Stomach (tissue), 9 donors: ENCODE results near the gene TSPAN2. TPM values are rescaled to one million over a fixed set of nuclear protein-coding genes. Genes with fewer than 3 reads are reported as not detected.
A peak's percentile ranks its signal among the peaks of the same experiment; 100 is the strongest.

Experiments
- DNase-seq, 2 donors: peaks; one replicate each; pipeline versions ENCODE4 v3.0.0 to v3.0.0-alpha.2; 2013 to 2019
- H3K27ac ChIP-seq, 5 donors: fragments of 200-600 bp in 4 of 5; sonication (generic) in 4 of 5; one replicate each; pipeline ENCODE4 v1.5.1; 2013 to 2019; ENCODE audit warnings: mild to moderate bottlenecking in 1 of 5, moderate library complexity in 1 of 5
- H3K27me3 ChIP-seq, 3 donors: fragments of 200-600 bp; sonication (generic); one replicate each; pipeline ENCODE4 v1.5.1; 2017 to 2019; ENCODE audit warnings: mixed run types in 1 of 3
- H3K36me3 ChIP-seq, 4 donors: fragments of 200-600 bp; sonication (generic); 1 replicate in 3 of 4; 2 replicates in 1 of 4; pipeline ENCODE4 v1.5.1; 2016 to 2019
- H3K4me1 ChIP-seq, 4 donors: fragments of 200-600 bp; sonication (generic); one replicate each; pipeline ENCODE4 v1.5.1; 2016 to 2019
- H3K4me3 ChIP-seq, 4 donors: fragments of 200-600 bp; sonication (generic) in 3 of 4; one replicate each; pipeline ENCODE4 v1.5.1; 2016 to 2019; ENCODE audit warnings: mild to moderate bottlenecking in 1 of 4
- H3K9me3 ChIP-seq, 4 donors: fragments of 200-600 bp; sonication (generic); one replicate each; pipeline ENCODE4 v1.5.1; 2016 to 2019
- EP300 ChIP-seq: sonication (generic); formaldehyde crosslinking; IDR thresholded peaks from one replicate; pipeline ENCODE4 v1.6.1; 2017; ENCODE audit warnings: antibody characterized with exemption
- POLR2A ChIP-seq, 4 donors: fragments of 450-650 bp; IDR thresholded peaks; one replicate each; pipeline ENCODE4 v1.6.1; 2016; ENCODE audit warnings: antibody characterized with exemption in 4 of 4, control low read depth in 2 of 4, mild to moderate bottlenecking in 1 of 4, moderate library complexity in 1 of 4
- POLR2AphosphoS5 ChIP-seq, 3 donors: sonication (generic); formaldehyde crosslinking; IDR thresholded peaks; one replicate each; pipeline ENCODE4 v1.6.1; 2016; ENCODE audit warnings: antibody characterized with exemption in 3 of 3
- WGBS, 5 donors: extraction: QIAGEN DNeasy Blood & Tissue Kit in 3 of 5; methylation state at CpG; one replicate each; pipeline versions ENCODE4 v1.1.5 to v1.1.7; 2013 to 2018; 5-methylcytosine and 5-hydroxymethylcytosine counted together
- intact Hi-C: fragments of 100-400 bp; cut with DNase I; formaldehyde crosslinking; loops from one replicate; pipeline ENCODE4 v1.15.1; 2023; ENCODE audit warnings: low total_unique reads
- polyA plus RNA-seq, 3 donors: library from polyadenylated mRNA; stranded (reverse); fragments of 200-250 nt; gene quantifications; one replicate each; pipeline ENCODE4 v1.2.3, GENCODE V29; 2013
- total RNA-seq, 5 donors: library from RNA; depleted of rRNA; stranded (reverse); fragments of >200 nt; gene quantifications; one replicate each; pipeline versions ENCODE4 v1.1.0 to v1.2.3, GENCODE V29; 2014 to 2016
- TF ChIP-seq, protein P1 (sequence below), 7 experiments: fragments of 450-650 bp in 4 of 7; fragments of 200-600 bp in 3 of 7; sonication (generic) in 3 of 7; IDR thresholded peaks; one replicate each; pipeline ENCODE4 v1.5.1; 2016 to 2019; ENCODE audit warnings: antibody characterized with exemption in 7 of 7, control low read depth in 2 of 7, mild to moderate bottlenecking in 1 of 7
- donor health status: healthy with polysubstance abuse.
- donor health status: Bipolar disorder and iron deficiency.
- donor health status: healthy.

TSPAN2 gene
- total and polyA plus RNA-seq, 8 donors: 2.6 to 39.7 (median 10.2) TPM

DNA sequence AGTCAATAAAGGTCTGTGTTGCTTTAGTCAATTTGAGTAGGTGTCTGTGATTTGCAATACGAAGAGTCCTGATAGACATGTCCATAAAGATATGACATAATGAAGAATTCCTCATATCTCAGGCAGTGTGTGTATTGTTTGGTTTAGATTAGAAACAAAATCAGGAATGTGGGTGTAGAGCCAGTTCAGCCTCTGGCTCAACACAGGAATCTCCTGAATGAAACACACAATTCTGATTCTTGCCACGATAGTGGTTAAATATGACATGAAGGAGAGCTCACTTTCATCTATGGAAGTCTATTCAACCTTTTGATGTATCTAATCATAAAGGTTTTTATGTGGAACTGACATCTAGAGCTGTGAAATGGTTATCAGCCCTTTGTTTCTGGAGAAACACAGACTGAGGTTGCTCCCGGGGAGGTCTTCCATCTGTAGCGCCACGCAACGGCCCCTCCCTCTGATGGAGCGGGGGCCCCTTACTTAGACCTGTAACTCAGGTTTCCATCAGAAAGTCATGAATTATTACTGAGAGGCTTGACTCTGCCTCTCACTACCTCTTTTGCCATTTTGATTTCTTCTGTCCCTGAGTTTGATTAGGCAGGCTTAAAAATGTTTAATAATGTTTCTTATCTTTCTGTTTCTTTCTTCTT is 19.5 kb downstream of the TSPAN2 start:
- H3K9me3 ChIP-seq: no peaks in the 10 kb centered on the region
- peak in 1 of 2 donors; percentile 36 for DNase-seq
- H3K27ac ChIP-seq: peak overlapping the region in 4 of 5 donors; percentile 53 to 82 (median 66)
- intact Hi-C loops: no loop called here
- H3K4me3 ChIP-seq: no peak overlapping the region
- H3K27me3 ChIP-seq: peaks cover 0 to 1% (median 0%) of the 10 kb centered on the region in 3 donors
- no peaks in the 10 kb centered on the region for H3K36me3 ChIP-seq
- TF ChIP-seq POLR2A (IDR thresholded peaks at IDR 0.05) (no peak), EP300 (no peak), POLR2AphosphoS5 (IDR thresholded peaks at IDR 0.05) (no peak)
- TF ChIP-seq, protein P1, sequence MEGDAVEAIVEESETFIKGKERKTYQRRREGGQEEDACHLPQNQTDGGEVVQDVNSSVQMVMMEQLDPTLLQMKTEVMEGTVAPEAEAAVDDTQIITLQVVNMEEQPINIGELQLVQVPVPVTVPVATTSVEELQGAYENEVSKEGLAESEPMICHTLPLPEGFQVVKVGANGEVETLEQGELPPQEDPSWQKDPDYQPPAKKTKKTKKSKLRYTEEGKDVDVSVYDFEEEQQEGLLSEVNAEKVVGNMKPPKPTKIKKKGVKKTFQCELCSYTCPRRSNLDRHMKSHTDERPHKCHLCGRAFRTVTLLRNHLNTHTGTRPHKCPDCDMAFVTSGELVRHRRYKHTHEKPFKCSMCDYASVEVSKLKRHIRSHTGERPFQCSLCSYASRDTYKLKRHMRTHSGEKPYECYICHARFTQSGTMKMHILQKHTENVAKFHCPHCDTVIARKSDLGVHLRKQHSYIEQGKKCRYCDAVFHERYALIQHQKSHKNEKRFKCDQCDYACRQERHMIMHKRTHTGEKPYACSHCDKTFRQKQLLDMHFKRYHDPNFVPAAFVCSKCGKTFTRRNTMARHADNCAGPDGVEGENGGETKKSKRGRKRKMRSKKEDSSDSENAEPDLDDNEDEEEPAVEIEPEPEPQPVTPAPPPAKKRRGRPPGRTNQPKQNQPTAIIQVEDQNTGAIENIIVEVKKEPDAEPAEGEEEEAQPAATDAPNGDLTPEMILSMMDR (IDR thresholded peaks at IDR 0.05): no peak
- peaks cover 7 to 57% (median 43%) of the 10 kb centered on the region in 4 donors for H3K4me1 ChIP-seq
- 34 to 64% (median 38%) methylated on average over 7 of the region's 7 CpGs for WGBS, 5 donors

DNA sequence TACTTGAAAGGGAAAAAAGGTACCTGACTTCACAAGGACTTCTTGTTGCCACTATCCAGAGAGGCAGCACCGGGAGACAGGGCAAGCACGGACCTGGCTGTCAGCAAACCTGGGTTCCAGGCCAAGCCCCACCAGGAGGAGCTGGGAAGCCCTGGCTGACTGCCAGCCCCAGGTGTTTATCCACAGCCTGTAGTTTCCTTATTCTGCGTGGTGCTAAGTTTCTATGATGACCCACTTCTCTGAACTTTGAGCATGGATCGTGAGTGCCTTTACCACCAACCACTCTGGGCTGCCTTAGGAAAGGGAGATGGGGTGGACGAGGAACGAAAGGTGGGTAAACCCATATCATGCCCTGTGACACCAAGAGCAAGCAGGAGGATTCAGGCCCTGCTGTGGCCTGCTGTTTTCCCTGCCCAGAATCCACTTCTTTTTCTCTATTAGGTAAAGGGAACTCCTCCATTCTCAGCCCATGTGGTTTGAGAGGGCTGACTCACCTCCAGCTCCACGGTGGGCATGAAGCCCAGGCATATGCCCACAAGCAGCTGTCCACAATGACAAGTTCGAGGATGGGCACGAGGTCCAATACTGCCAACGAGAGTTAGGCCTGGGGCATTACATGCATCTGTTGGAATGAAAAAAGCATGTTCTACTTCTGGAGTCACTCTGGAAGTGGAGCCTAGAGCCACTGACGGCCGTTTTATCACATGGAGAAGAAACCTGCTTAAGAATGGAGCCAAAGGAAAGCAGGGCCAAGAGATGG is 20.3 kb downstream of the TSPAN2 start:
- DNase-seq: peak; percentile 35 to 52
- peak overlapping the region in 4 of 5 donors; percentile 53 to 82 (median 66) for H3K27ac ChIP-seq
- peaks cover 7 to 50% (median 38%) of the 10 kb centered on the region in 4 donors for H3K4me1 ChIP-seq
- intact Hi-C loops: no loop called here
- H3K4me3 ChIP-seq: no peak overlapping the region
- no peak for TF ChIP-seq POLR2A (IDR thresholded peaks at IDR 0.05)
- no peak for TF ChIP-seq EP300
- TF ChIP-seq, protein P1 (IDR thresholded peaks at IDR 0.05): no peak
- TF ChIP-seq POLR2AphosphoS5 (IDR thresholded peaks at IDR 0.05): peak in 2 of 3 donors; percentile 39 to 45
- H3K36me3 ChIP-seq: no peaks in the 10 kb centered on the region
- H3K27me3 ChIP-seq: no peaks in the 10 kb centered on the region
- no peaks in the 10 kb centered on the region for H3K9me3 ChIP-seq
- 47 to 53% (median 51%) methylated on average over 12 of the region's 12 CpGs for WGBS, 5 donors

DNA sequence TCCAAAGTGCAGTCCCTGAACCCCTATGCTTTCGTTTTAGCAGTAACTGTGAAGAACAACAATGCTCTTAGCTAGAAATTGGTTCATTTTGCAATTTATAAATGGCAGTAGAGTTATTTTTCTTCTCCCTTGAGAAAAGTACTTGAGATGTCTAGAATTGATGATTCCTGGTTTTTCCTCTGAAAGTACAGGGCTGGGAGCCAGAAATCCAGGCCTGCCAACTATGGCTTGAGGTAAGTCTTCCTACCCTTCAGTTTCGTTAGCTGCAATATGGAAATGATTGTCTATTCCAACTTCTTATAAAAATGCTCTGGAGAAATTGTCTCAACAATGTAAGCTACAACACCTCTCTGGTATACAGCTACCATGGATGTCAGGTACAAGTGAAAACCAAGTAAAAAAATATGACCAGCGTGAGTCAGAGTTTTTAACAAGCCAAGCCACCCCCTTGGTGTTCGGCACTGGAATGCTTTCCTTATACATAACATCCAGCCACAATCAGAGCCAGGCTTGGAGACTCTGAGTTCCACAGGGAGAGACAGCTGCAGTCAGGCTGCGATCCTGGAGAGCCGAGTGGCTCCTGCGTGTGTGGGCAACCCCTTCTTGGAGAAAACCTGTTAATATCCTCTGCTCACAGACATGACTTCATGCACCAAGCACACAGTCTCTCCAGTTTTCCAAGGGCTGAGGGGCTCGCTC is 22.0 kb downstream of the TSPAN2 start:
- no peak for DNase-seq
- TF ChIP-seq POLR2AphosphoS5 (IDR thresholded peaks at IDR 0.05): peak in 1 of 3 donors; percentile 26
- no peak for TF ChIP-seq POLR2A (IDR thresholded peaks at IDR 0.05)
- Histone ChIP-seq H3K27ac (peak overlapping the region; percentile 28 to 82 (median 53)), H3K9me3 (no peaks in the 10 kb centered on the region), H3K4me3 (no peak overlapping the region), H3K27me3 (no peaks in the 10 kb centered on the region), H3K36me3 (no peaks in the 10 kb centered on the region), H3K4me1 (peaks cover 7 to 43% (median 37%) of the 10 kb centered on the region in 4 donors)
- intact Hi-C loops: no loop called here
- WGBS, 5 donors: 68 to 86% (median 81%) methylated on average over 8 of the region's 8 CpGs

DNA sequence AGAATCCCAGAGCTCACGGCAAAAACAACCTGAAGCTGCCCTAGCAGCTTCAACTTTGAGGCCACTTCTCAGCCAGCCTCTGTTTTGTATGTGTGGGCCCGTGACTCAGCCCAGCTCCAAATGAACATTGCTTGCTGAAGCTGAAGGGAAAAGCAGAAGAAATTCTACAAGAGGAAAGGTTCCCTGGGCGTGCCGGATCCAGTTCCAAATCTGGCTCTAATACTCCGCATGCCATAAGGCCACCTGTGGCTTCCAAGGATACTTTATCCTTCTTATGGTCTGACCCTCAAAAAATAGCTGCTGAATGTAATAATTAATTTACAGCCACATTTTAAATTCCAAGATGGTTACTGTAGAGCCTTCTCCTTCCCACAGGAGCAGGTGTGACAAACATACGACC is 24.3 kb downstream of the TSPAN2 start:
- Histone ChIP-seq H3K4me3 (no peak overlapping the region), H3K27ac (peak overlapping the region in 2 of 5 donors; percentile 1 to 30), H3K9me3 (no peaks in the 10 kb centered on the region), H3K36me3 (no peaks in the 10 kb centered on the region), H3K4me1 (peaks cover 7 to 48% (median 37%) of the 10 kb centered on the region in 4 donors), H3K27me3 (no peaks in the 10 kb centered on the region)
- no peak for DNase-seq
- intact Hi-C loops: no loop called here
- WGBS, 5 donors: 75 to 94% (median 93%) methylated on average over 6 of the region's 6 CpGs
- TF ChIP-seq, protein P1 (IDR thresholded peaks at IDR 0.05): no peak
- TF ChIP-seq POLR2A (IDR thresholded peaks at IDR 0.05) (no peak), EP300 (no peak)
